ENCODE measurements around the gene ADAM19. TPM values are rescaled to one million over a fixed set of nuclear protein-coding genes. Genes with fewer than 3 reads are reported as not detected.

The ADAM19 gene
- total and polyA plus RNA-seq, 2 experiments from 2014 or later: 9.1 to 13.2 TPM

- no peak for TF ChIP-seq ZNF462 (CRISPR knock-in tag; IDR thresholded peaks at IDR 0.05)
These were observed 31.0 kb downstream of the ADAM19 start (continued) for GRCh38 chr5:157544623-157544989.

GRCh38 chr5:157543825-157544622 lies 31.6 kb downstream of the ADAM19 start:
- peaks cover 15% of the 10 kb centered on the region for H3K4me1 Mint-ChIP-seq
- Histone ChIP-seq H3K4me1 (ENCODE audit: insufficient read depth) (peaks cover 4% of the 10 kb centered on the region; the same call in 1 of the 2 replicates), H3K27ac (ENCODE audit: low read depth) (no peak overlapping the region), H3K9me2 (ENCODE audit: insufficient read depth) (no peaks in the 10 kb centered on the region), H3K79me2 (replicated peaks; ENCODE audit: insufficient read depth) (0 out of 2 replicates have a peak, but pooled peaks cover 7% of the 10 kb centered on the region), H3K4me2 (no peak overlapping the region), H3K36me3 (ENCODE audit: insufficient read depth) (no peaks in the 10 kb centered on the region), H4K20me1 (replicated peaks; ENCODE audit: insufficient read depth) (no peaks in the 10 kb centered on the region; the same call in 1 of the 2 replicates), H3K4me3 (no peak overlapping the region), H3F3A (replicated peaks; ENCODE audit: low read depth) (no peaks in the 10 kb centered on the region), H3K27me3 (ENCODE audit: insufficient read depth) (no peaks in the 10 kb centered on the region), H2AFZ (no peak overlapping the region)
- no peak overlapping the region for H3K27ac Mint-ChIP-seq
- no peaks in the 10 kb centered on the region for H3K36me3 Mint-ChIP-seq (ENCODE audit: low read depth)
- no peak for DNase-seq (ENCODE audit: low spot score)
- ATAC-seq: no peak
- no peak overlapping the region for H3K4me3 Mint-ChIP-seq
- no peaks in the 10 kb centered on the region for H3K27me3 Mint-ChIP-seq (ENCODE audit: insufficient read depth, low read depth, poor library complexity)
- H3K9me3 Mint-ChIP-seq: no peaks in the 10 kb centered on the region
- TF ChIP-seq EZH2 (IDR thresholded peaks at IDR 0.05; ENCODE audit: low read depth, unreplicated experiment) (no peak), ZNF462 (CRISPR knock-in tag; IDR thresholded peaks at IDR 0.05) (no peak), ZNF114 (CRISPR knock-in tag; IDR thresholded peaks at IDR 0.05) (no peak), STAT1 (IDR thresholded peaks at IDR 0.05; ENCODE audit: unreplicated experiment) (no peak), EZH2phosphoT487 (IDR thresholded peaks at IDR 0.05; ENCODE audit: unreplicated experiment) (no peak)

Measured in GM23338 (cell line).